Tongue (tissue), 2 donors: ENCODE data around the gene GTF2IRD1. TPM values are rescaled to one million over a fixed set of nuclear protein-coding genes. Genes with fewer than 3 reads are reported as not detected.
"Not testable (repeated sequence)": the region's sequence is repeated elsewhere in the genome, so short reads cannot be mapped to it uniquely, and the experiment has no call there.

Experiments used
- DNase-seq: peaks from one replicate; pipeline ENCODE4 v3.0.0-alpha.2; 2015
- total RNA-seq: library from RNA; depleted of rRNA; stranded (reverse); fragments of >200 nt; gene quantifications from one replicate; pipeline ENCODE4 v1.2.3, GENCODE V29; 2014

GTF2IRD1 gene
- 32.6 TPM for total RNA-seq

DNA sequence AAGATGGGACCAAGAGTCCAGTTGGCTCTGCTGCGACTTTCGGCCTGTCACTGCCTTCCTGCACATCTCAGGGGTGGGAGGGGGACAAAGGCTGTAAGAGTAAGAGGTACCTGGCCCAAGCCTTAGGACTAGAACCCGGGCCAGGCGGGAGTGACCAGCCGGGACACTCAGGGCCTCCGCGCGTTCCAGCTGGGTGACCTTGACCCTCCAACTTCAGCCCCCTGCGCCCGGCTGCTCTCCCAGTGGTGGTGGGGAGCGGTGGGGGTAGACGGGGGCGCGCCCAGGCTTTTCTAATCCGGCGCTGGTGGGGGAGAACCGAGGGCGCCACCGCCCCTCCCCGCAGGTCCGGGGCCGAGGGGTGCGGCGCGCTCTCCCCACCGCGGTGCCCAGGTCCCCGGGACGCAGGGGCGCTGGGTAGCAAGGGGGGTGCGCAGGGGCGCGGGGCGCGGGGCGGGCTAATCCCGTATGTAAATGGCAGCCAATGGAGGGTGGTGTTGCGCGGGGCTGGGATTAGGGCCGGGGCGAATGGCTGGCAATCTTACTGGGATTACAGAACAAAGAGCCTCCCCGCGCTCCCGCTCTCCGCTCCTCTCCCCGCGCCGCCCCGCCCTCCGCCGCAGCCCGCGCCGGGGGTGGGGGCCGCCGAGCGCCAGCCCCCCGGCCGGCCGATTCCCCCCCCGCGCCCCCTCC is at the start of gene GTF2IRD1:
Gene GTF2IRD1 (plus strand): TSS at position 585 of the 690 bp plus-strand sequence. CDS start 54,175 bp downstream, outside the sequence.
- DNase-seq = peak; percentile 92

GRCh38 chr7:74404388-74404700 is 49.4 kb upstream of the GTF2IRD1 start:
- DNase-seq = no peak

- no peak for DNase-seq
Observed at GRCh38 chr7:74404741-74405140, 49.0 kb upstream of the GTF2IRD1 start.

- DNase-seq = no peak
Observed at GRCh38 chr7:74405191-74405898, 48.4 kb upstream of the GTF2IRD1 start.

- DNase-seq = no peak
Observed at GRCh38 chr7:74405899-74406512, 47.7 kb upstream of the GTF2IRD1 start.

GRCh38 chr7:74407958-74408357 is 45.7 kb upstream of the GTF2IRD1 start:
- DNase-seq = no peak

GRCh38 chr7:74409571-74409970 is 44.1 kb upstream of the GTF2IRD1 start:
- DNase-seq = no peak

- no peak for DNase-seq
Observed at GRCh38 chr7:74410772-74411171, 42.9 kb upstream of the GTF2IRD1 start.

- not testable (repeated sequence) for DNase-seq
Observed at GRCh38 chr7:74411571-74411970, 42.1 kb upstream of the GTF2IRD1 start.

GRCh38 chr7:74412056-74412455 is 41.6 kb upstream of the GTF2IRD1 start:
- no peak for DNase-seq

DNA sequence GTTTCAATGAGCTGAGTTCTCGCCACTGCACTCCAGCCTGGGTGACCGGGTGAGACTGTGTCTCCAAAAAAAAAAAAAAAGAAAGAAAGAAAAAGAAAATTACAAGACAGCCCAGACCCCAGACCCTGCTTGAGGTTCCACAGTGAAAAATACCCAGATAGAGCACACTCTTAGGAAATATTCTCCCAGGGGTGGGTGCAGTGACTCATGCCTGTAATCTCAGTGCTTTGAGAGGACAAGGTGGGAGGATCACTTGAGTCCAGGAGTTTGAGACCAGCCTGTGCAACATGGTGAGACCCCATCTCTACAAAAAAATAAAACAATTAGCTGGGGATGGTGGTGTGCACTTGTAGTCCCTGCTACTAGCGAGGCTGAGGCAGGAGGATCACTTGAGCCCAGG is 41.1 kb upstream of the GTF2IRD1 start:
- DNase-seq = no peak

GRCh38 chr7:74414595-74415333 is 38.9 kb upstream of the GTF2IRD1 start:
- DNase-seq = not testable (repeated sequence)

- peak; percentile 84 for DNase-seq
Observed at GRCh38 chr7:74417419-74417971, 36.2 kb upstream of the GTF2IRD1 start.

DNA sequence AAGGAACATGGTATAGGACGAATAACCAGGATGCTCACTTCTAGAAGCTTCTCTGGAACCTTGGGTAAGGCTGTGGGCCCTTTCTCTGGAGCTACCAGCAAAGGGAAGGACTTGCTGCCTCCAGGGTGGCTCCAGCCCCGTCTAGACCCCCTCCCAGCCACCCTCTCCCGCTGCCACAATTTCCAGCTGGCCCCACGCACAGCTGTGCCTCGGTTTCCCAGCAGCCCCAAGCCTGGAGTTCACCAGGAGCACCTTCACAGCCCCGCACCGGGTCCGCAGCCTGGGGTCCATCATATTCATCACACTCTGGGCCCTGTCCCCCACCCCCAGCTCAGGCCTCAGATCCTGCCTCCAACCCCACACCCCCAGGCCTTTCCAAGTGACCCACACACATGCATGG is 35.6 kb upstream of the GTF2IRD1 start:
- no peak for DNase-seq

DNA sequence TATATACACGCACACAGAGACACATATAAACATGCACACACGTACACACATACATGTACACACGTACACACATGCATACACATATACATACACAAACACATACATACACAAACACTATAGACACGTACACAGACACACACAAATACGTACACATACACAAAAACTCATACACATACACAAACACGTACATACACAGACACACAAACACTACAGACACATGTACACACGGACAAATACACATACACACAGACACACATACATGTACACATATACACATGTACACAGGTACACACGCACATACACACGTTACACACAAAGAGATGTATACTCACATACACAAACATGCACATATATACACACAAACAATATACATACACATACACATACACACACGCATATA is 35.2 kb upstream of the GTF2IRD1 start:
- no peak for DNase-seq

DNA sequence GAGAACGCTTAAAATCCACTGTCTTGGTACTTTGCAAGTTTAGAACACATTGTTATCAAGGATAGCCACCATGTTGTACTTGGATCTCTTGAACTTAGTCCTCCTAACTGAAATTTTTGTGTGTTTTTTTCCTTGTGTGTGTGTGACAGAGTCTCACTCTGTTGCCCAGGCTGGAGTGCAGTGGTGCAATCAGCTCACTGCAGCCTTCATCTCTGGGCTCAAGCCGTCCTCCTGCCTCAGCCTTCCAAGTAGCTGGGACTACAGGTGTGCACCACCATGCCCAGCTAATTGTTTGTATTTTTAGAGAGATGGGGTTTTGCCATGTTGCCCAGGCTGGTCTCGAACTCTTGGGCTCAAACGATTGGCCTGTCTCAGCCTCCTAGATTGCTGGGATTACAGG is 34.5 kb upstream of the GTF2IRD1 start:
- DNase-seq = not testable (repeated sequence)

- no peak for DNase-seq
Observed at GRCh38 chr7:74420006-74420405, 33.7 kb upstream of the GTF2IRD1 start.

GRCh38 chr7:74424291-74424880 is 29.3 kb upstream of the GTF2IRD1 start:
- DNase-seq = no peak

GRCh38 chr7:74428023-74428422 is 25.7 kb upstream of the GTF2IRD1 start:
- no peak for DNase-seq

DNA sequence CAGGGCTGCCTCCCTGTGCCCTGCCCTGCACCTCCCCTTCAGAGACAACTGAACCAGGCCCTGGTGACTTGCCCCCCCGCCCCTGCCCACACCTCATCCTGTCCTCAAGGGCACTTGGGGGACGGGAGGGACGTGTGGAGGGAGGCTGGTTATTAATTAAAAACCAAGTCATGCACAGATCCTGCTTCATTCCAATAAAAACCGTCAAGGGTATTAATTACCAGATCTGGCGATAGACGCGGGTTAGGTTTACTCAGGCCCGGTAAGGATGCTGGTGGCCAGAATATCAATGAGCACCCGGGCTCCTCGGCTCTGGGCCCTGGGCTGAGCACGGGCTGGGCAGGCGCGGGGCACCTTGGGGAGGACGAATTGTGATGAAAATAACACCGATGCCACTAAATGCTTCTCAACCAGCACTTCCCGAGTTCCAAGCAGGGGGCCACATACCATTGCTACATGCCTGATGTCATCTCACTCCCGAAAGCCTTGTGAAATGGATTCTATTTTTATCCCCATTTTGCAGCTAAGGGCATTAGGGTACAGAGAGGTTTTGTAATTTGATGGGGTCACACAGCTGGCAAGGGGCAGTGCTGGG is 24.5 kb upstream of the GTF2IRD1 start:
- peak; percentile 43 for DNase-seq

DNA sequence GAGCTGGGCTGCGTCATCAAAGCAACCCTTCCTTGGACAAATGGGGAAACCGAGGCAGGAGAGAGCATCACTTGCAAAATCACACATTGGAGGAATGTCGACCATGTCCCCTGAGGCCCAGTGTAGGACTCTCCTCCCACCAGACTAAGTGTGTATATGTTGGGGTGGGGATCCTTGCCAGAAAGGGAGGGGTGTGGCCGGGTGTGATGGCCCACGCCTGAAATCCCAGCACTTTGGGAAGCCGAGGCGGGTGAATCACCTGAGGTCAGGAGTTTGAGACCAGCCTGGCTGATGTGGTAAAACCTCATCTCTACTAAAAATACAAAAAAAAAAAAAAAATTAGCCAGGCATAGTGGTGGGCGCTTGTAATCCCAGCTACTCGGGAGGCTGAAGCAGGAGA is 23.3 kb upstream of the GTF2IRD1 start:
- not testable (repeated sequence) for DNase-seq
